CD4-positive, alpha-beta T cell treated with Interleukin-12 subunit alpha and Interleukin-12 subunit beta, for 1 hour (primary cell): ENCODE data around the gene SPAST.
"Not testable (repeated sequence)": the region's sequence is repeated elsewhere in the genome, so short reads cannot be mapped to it uniquely, and the experiment has no call there.

Experiments used
- DNase-seq: peaks from one replicate; pipeline ENCODE4 v3.0.0-alpha.2; 2020

SPAST gene

DNA sequence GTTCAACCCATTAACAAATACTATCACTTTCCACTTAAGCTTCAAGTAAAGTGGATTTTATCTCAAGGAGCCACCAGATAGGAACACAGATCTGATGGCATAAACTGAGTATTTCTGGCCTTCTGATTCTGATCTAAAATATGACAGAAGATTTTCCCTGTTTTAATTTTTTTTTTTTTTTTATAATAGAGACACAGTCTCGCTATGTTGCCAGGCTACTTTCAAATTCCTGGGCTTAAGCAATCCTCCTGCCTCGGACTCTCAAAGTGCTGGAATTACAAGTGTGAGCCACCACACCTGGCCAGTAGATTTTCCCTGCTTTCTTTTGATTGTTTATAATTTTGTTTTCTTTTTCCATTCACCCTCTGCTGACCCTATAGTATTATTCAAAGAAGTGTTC, 65.7 kb downstream of the SPAST start:
- no peak for DNase-seq

GRCh38 chr2:32135409-32135808, 72.1 kb downstream of the SPAST start:
- DNase-seq = peak; percentile 23

DNA sequence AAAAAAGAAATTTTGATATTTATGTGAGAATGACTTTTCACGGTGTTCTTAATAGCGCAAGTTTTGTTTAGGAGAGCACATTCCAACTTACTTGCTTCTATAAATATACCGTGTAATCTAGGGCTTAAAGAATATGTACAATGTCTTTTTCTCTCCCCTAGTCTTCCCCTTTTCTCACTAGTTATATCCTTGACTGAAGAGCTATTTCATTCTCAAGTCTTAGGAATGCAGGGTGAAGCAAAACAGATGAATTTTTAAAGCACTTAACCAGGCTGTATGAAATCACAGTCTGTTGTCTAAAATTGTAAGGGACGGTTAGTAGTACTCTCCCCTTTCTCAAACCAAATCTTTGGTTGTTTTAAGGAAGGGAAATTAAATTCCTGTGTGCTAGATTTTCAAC, 72.7 kb downstream of the SPAST start:
- DNase-seq = no peak

GRCh38 chr2:32151544-32151943, 88.2 kb downstream of the SPAST start:
- DNase-seq = not testable (repeated sequence)

- DNase-seq = no peak
Observed at GRCh38 chr2:32159678-32160077, 96.3 kb downstream of the SPAST start.

GRCh38 chr2:32161296-32161695, 97.9 kb downstream of the SPAST start:
- no peak for DNase-seq

DNA sequence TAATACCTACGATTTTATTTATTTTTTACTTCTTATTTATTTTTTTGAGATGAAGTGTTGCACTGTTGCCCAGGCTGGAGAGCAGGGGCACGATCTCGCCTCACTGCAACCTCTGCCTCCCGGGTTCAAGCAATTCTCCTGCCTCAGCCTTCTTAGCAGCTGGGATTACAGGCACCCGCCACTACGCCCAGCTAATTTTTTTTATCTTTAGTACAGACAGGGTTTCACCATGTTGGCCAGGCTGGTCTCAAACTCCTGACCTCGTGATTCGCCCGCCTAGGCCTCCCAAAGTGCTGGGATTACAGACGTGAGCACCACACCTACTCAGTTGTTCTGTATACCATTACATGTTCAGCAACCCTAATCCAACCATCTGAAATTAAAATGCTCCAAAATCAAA, 100.9 kb downstream of the SPAST start:
- DNase-seq = not testable (repeated sequence)

DNA sequence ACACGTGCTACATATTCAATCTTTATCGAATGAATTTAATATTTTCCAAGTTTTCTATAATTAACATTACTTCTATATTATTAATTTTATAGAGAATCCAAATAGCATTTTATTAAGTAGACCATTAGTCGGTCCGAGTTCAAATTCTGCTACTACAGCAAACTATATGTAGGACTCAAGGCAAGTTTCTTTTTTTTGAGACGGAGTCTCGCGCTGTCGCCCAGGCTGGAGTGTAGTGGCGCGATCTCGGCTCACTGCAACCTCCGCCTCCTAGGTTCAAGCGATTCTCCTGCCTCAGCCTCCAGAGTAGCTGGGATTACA, 101.6 kb downstream of the SPAST start:
- DNase-seq = not testable (repeated sequence)

- DNase-seq = no peak
Observed at GRCh38 chr2:32166115-32166574, 102.8 kb downstream of the SPAST start.

- no peak for DNase-seq
Observed at GRCh38 chr2:32168513-32168912, 105.2 kb downstream of the SPAST start.

GRCh38 chr2:32172870-32173269, 109.5 kb downstream of the SPAST start:
- no peak for DNase-seq

DNA sequence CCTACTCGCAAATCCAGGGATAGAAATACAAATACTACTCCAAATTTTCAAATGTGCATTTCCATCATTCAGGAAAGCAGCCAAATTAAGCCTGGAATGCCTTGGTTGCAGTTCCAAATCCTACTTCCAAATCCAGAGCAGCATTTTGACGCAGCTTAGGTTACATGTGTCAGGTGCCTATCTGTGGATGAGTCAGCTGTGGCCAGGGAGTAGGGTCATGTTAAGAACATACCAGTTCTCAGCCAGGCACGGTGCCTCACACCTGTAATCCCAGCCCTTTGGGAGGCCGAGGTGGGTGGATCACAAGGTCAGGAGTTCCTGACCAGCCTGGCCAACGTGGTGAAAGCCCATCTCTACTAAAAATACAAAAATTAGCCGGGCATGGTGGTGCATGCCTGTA, 119.3 kb downstream of the SPAST start:
- DNase-seq = no peak

DNA sequence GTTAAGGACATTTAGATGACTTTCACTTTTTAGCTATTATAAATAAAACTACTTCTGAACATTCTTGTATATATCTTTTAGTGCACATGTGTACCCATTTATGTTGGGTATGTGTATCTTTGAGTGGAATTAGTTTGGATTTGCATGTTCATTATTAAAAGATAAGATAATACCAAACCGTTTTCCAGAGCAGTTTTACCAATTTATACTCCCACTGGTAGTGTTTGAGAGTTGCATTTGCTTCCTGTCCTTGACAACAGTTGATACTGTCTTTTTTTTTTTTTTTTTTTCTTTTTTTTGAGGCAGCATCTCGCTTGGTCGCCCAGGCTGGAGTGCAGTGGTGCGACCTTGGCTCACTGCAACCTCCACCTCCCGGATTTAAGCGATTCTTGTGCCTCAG, 125.7 kb downstream of the SPAST start:
- no peak for DNase-seq

GRCh38 chr2:32192418-32192817, 129.1 kb downstream of the SPAST start:
- no peak for DNase-seq

- no peak for DNase-seq
Observed at GRCh38 chr2:32200814-32201213, 137.5 kb downstream of the SPAST start.

- DNase-seq = not testable (repeated sequence)
Observed at GRCh38 chr2:32203428-32203827, 140.1 kb downstream of the SPAST start.
